NCI-H146 treated with DMSO at 0.1 percent for 48 hours (cell line): Measurements from ENCODE around the gene PALM.

ENCODE experiments used
- DNase-seq: peaks from one replicate; lab custom pipeline; 2025; ENCODE audit not compliant: unreplicated experiment; lab: John Stamatoyannopoulos, UW

Gene PALM

GRCh38 chr19:750640-751423 is 42.1 kb downstream of the PALM start, which contains the start of gene MISP:
Gene MISP, plus strand, starts transcription at chr19:751112. Its CDS starts 5,835 bp downstream, at chr19:756947.
- DNase-seq: peak; percentile 19

- DNase-seq: no peak
These were observed 43.0 kb downstream of the PALM start for GRCh38 chr19:751501-752341.

GRCh38 chr19:752652-753517 is 44.1 kb downstream of the PALM start:
- no peak for DNase-seq

GRCh38 chr19:754530-754929 is 45.8 kb downstream of the PALM start:
- DNase-seq: no peak

- no peak for DNase-seq
These were observed 46.3 kb downstream of the PALM start for GRCh38 chr19:755063-755462.

GRCh38 chr19:756236-756635 is 47.5 kb downstream of the PALM start:
- DNase-seq: no peak

- no peak for DNase-seq
These were observed 48.3 kb downstream of the PALM start for GRCh38 chr19:756821-757688.

- no peak for DNase-seq
These were observed 49.3 kb downstream of the PALM start for GRCh38 chr19:757811-758668.

GRCh38 chr19:763181-763580 is 54.4 kb downstream of the PALM start:
- DNase-seq: no peak

GRCh38 chr19:763869-764268 is 55.1 kb downstream of the PALM start:
- DNase-seq: no peak

- no peak for DNase-seq
These were observed 55.6 kb downstream of the PALM start for GRCh38 chr19:764301-764700.

- DNase-seq: no peak
These were observed 56.5 kb downstream of the PALM start for GRCh38 chr19:765179-765738.

- DNase-seq: no peak
These were observed 59.7 kb downstream of the PALM start for GRCh38 chr19:768424-768823.

- DNase-seq: no peak
These were observed 60.9 kb downstream of the PALM start for GRCh38 chr19:769616-770015.

- no peak for DNase-seq
These were observed 62.6 kb downstream of the PALM start for GRCh38 chr19:771332-771785.

GRCh38 chr19:772063-772462 is 63.3 kb downstream of the PALM start:
- DNase-seq: no peak

GRCh38 chr19:772730-773436 is 64.1 kb downstream of the PALM start:
- no peak for DNase-seq

GRCh38 chr19:776549-776948 is 67.8 kb downstream of the PALM start:
- DNase-seq: no peak
